A549 (cell line): ENCODE results near the gene EXT2. TPM values are rescaled to one million over a fixed set of nuclear protein-coding genes. Genes with fewer than 3 reads are reported as not detected.

ENCODE experiments used
- ATAC-seq, 2 experiments: fragments of 200-7000 bp in 1 of 2; fragments of >200 bp in 1 of 2; cut with Nextera tagmentation in 1 of 2; cut with Tn5 transposase in 1 of 2; 3 replicates each; pipeline versions ENCODE4 v1.8.0 to v1.9.1; 2018 to 2020; ENCODE audit warnings: mild to moderate bottlenecking in 1 of 2, moderate library complexity in 1 of 2
- CTCF ChIA-PET: fragments of 300-600 bp; sonication (Branson Sonifier 250); formaldehyde crosslinking; extraction: SDS; loops from one replicate; lab custom pipeline; 2021; ENCODE audit warnings: antibody characterized with exemption, inconsistent platforms; lab: Yijun Ruan, JAX
- POLR2A ChIA-PET: fragments of 350-600 bp; formaldehyde crosslinking; extraction: SDS; loops from one replicate; lab custom pipeline; 2021; ENCODE audit warnings: antibody characterized with exemption, inconsistent platforms; lab: Yijun Ruan, JAX
- DNase-seq, 2 experiments: peaks; one replicate each; pipeline versions ENCODE4 v3.0.0 to v3.0.0-alpha.2; 2011 to 2016; ENCODE audit warnings: low read depth in 1 of 2, low spot score in 1 of 2
- FAIRE-seq: peaks from 2 replicates; lab custom pipeline; 2011; peaks lifted over from hg19 to GRCh38; lab: Jason Lieb, UNC
- H3K27ac ChIP-seq, 2 experiments: fragments of >200 bp; sonication (Bioruptor Twin); formaldehyde crosslinking; 3 replicates each; pipeline ENCODE4 v1.5.1; 2016 to 2017
- H3K4me1 ChIP-seq: fragments of >200 bp; sonication (Bioruptor Twin); formaldehyde crosslinking; 3 replicates; pipeline ENCODE4 v1.6.1; 2016
- H3K4me2 ChIP-seq: fragments of >200 bp; sonication (Bioruptor Twin); formaldehyde crosslinking; 3 replicates; pipeline ENCODE4 v1.6.1; 2016
- H3K4me3 ChIP-seq: fragments of >200 bp; sonication (Bioruptor Twin); formaldehyde crosslinking; 3 replicates; pipeline ENCODE4 v1.5.1; 2016
- H3K9me3 ChIP-seq: fragments of >200 bp; sonication (Bioruptor Twin); formaldehyde crosslinking; 3 replicates; pipeline ENCODE4 v1.6.1; 2016
- ATOH8 ChIP-seq: fragments of 250-450 bp; sonication (Bioruptor Pico); IDR thresholded peaks from 2 replicates; pipeline ENCODE4 v1.5.0; 2020; ENCODE audit warnings: low read depth, mild to moderate bottlenecking, moderate library complexity
- BCL3 ChIP-seq: fragments of >200 bp; sonication (Bioruptor Twin); formaldehyde crosslinking; IDR thresholded peaks from 3 replicates; pipeline ENCODE4 v1.6.1; 2016
- CEBPB ChIP-seq, 2 experiments: fragments of >200 bp in 1 of 2; sonication (Bioruptor Twin) in 1 of 2; formaldehyde crosslinking in 1 of 2; IDR thresholded peaks; 2 replicates each; pipeline ENCODE4 v1.6.1; 2012 to 2016
- CHD2 ChIP-seq: fragments of 150-350 bp; IDR thresholded peaks from 2 replicates; pipeline ENCODE4 v1.6.1; 2014; ENCODE audit warnings: low read length; ENCODE audit not compliant: partially characterized antibody
- CHD4 ChIP-seq: fragments of 200-600 bp; sonication (generic); IDR thresholded peaks from 2 replicates; pipeline ENCODE4 v1.6.1; 2016; ENCODE audit warnings: antibody characterized with exemption, mild to moderate bottlenecking, borderline replicate concordance
- E2F6 ChIP-seq: IDR thresholded peaks from 2 replicates; pipeline ENCODE4 v1.6.1; 2012; ENCODE audit warnings: low read depth, borderline replicate concordance
- EP300 ChIP-seq, 2 experiments: fragments of >200 bp; sonication (Bioruptor Twin); formaldehyde crosslinking; IDR thresholded peaks; 2 replicates in 1 of 2; 3 replicates in 1 of 2; pipeline ENCODE4 v1.6.1; 2016 to 2017
- ESRRA ChIP-seq: fragments of 150-350 bp; IDR thresholded peaks from 2 replicates; pipeline ENCODE4 v1.6.1; 2014; ENCODE audit warnings: mild to moderate bottlenecking, low read length, borderline replicate concordance
- HOXB13 ChIP-seq: fragments of 250-450 bp; sonication (Bioruptor Pico); IDR thresholded peaks from 2 replicates; pipeline ENCODE4 v1.5.0; 2020; ENCODE audit warnings: low read depth, mild to moderate bottlenecking, moderate library complexity
- JUNB ChIP-seq: fragments of >200 bp; sonication (Bioruptor Twin); formaldehyde crosslinking; IDR thresholded peaks from 2 replicates; pipeline ENCODE4 v1.6.1; 2016
- MAZ ChIP-seq: fragments of 150-350 bp; IDR thresholded peaks from 2 replicates; pipeline ENCODE4 v1.6.1; 2014; ENCODE audit warnings: antibody characterized with exemption, low read depth, low read length, borderline replicate concordance
- NFE2L2 ChIP-seq: fragments of 150-350 bp; conservative IDR thresholded peaks from 2 replicates; pipeline ENCODE4 v1.6.1; 2014; ENCODE audit warnings: low read length
- PHF8 ChIP-seq: fragments of 200-600 bp; sonication (generic); IDR thresholded peaks from 2 replicates; pipeline ENCODE4 v1.6.1; 2016; ENCODE audit warnings: low read depth, mild to moderate bottlenecking, antibody characterized with exemption, moderate library complexity, borderline replicate concordance
- POLR2A ChIP-seq: IDR thresholded peaks from 2 replicates; pipeline ENCODE4 v1.6.1; 2012; ENCODE audit warnings: mild to moderate bottlenecking, low read length
- RAD21 ChIP-seq, 2 experiments: fragments of >200 bp in 1 of 2; sonication (Bioruptor Twin) in 1 of 2; formaldehyde crosslinking in 1 of 2; IDR thresholded peaks in 1 of 2; conservative IDR thresholded peaks in 1 of 2; 2 replicates in 1 of 2; 3 replicates in 1 of 2; pipeline ENCODE4 v1.6.1; 2012 to 2018; ENCODE audit warnings: inconsistent platforms in 1 of 2
- RARB ChIP-seq: fragments of 250-450 bp; sonication (Bioruptor Pico); IDR thresholded peaks from 2 replicates; pipeline ENCODE4 v1.8.0; 2021; ENCODE audit warnings: mild to moderate bottlenecking, moderate library complexity
- RCOR1 ChIP-seq: fragments of 150-350 bp; IDR thresholded peaks from 2 replicates; pipeline ENCODE4 v1.6.1; 2014; ENCODE audit warnings: antibody characterized with exemption, low read length, low read depth
- RFX5 ChIP-seq: fragments of 450-650 bp; IDR thresholded peaks from 2 replicates; pipeline ENCODE4 v1.7.1; 2014; ENCODE audit warnings: antibody characterized with exemption, mild to moderate bottlenecking, moderate library complexity
- ZNF302 ChIP-seq: fragments of 250-450 bp; sonication (Bioruptor Pico); IDR thresholded peaks from 2 replicates; pipeline ENCODE4 v1.9.0; 2021; ENCODE audit warnings: inconsistent platforms, mild to moderate bottlenecking, moderate library complexity
- WGBS: methylation state at CpG from one replicate; pipeline ENCODE4 v1.1.6; 2017; ENCODE audit errors: missing lambda C conversion rate; 5-methylcytosine and 5-hydroxymethylcytosine counted together
- polyA plus RNA-seq, 4 experiments: library from polyadenylated mRNA; depleted of rRNA in 3 of 4; stranded (reverse); fragments of >200 nt; fragmentation: RNase III in 1 of 4; extraction: RNeasy Plus Mini Kit Qiagen cat#74134 plus additional on column Dnase treatment in 1 of 4; gene quantifications; 2 replicates in 3 of 4; 3 replicates in 1 of 4; pipeline ENCODE4 v1.2.3, GENCODE V29; 2011 to 2017
- TF ChIP-seq, protein P1 (sequence below): fragments of 450-650 bp; IDR thresholded peaks from 2 replicates; pipeline ENCODE4 v1.6.1; 2014; ENCODE audit warnings: antibody characterized with exemption

Gene EXT2
- polyA plus RNA-seq, 2 of the 4 experiments (the other 2 are of a cell fraction) = 56.5 to 77.3 TPM

DNA sequence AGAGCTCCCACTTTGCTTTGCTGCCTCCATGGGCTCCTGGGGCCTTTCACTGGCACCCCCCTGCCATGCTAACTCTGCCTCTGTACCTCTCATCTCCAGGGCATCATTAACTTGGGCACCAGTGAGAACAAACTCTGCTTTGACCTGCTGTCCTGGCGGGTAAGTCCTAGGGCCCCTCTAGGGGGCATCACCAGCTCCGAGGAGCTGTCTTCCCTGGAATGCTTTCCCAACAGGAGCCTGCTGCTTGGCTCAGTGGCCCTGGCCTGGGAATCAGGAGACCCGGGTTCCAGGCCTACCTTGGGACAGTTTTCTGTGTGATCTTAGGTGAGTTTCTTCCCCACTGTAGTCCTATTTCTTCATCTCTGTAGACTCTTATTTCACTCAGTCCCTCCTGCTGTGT, 24.3 kb upstream of the EXT2 start:
- peaks cover 7% of the 10 kb centered on the region; the same call in 1 of the 3 replicates for H3K4me1 ChIP-seq
- ATAC-seq (no peak), FAIRE-seq (no peak), DNase-seq (no peak)
- H3K9me3 ChIP-seq = no peaks in the 10 kb centered on the region
- no peak overlapping the region for H3K4me2 ChIP-seq
- WGBS = 44% methylated on average over 2 of the region's 3 CpGs
- CTCF ChIA-PET = interaction anchor here (0.7 to 2.6 kb wide), 4 partner anchors 8 to 123 kb away, joined by 3 to 11 read pairs (median 4); partner anchors contain the start of gene EXT2
- TF ChIP-seq POLR2A (no peak), PHF8 (no peak), ESRRA (no peak), JUNB (no peak), NFE2L2 (no peak), RARB (CRISPR knock-in tag) (no peak), MAZ (no peak), ZNF302 (CRISPR knock-in tag) (no peak), BCL3 (no peak), ATOH8 (CRISPR knock-in tag) (no peak), EP300 (IDR thresholded peaks at IDR 0.05) (no peak), E2F6 (no peak), HOXB13 (CRISPR knock-in tag) (no peak), CHD2 (no peak), RCOR1 (no peak)
- TF ChIP-seq, protein P1, sequence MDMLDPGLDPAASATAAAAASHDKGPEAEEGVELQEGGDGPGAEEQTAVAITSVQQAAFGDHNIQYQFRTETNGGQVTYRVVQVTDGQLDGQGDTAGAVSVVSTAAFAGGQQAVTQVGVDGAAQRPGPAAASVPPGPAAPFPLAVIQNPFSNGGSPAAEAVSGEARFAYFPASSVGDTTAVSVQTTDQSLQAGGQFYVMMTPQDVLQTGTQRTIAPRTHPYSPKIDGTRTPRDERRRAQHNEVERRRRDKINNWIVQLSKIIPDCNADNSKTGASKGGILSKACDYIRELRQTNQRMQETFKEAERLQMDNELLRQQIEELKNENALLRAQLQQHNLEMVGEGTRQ = no peak
- no peak overlapping the region for H3K4me3 ChIP-seq
- no peak overlapping the region for H3K27ac ChIP-seq
- POLR2A ChIA-PET = no interaction called here

DNA sequence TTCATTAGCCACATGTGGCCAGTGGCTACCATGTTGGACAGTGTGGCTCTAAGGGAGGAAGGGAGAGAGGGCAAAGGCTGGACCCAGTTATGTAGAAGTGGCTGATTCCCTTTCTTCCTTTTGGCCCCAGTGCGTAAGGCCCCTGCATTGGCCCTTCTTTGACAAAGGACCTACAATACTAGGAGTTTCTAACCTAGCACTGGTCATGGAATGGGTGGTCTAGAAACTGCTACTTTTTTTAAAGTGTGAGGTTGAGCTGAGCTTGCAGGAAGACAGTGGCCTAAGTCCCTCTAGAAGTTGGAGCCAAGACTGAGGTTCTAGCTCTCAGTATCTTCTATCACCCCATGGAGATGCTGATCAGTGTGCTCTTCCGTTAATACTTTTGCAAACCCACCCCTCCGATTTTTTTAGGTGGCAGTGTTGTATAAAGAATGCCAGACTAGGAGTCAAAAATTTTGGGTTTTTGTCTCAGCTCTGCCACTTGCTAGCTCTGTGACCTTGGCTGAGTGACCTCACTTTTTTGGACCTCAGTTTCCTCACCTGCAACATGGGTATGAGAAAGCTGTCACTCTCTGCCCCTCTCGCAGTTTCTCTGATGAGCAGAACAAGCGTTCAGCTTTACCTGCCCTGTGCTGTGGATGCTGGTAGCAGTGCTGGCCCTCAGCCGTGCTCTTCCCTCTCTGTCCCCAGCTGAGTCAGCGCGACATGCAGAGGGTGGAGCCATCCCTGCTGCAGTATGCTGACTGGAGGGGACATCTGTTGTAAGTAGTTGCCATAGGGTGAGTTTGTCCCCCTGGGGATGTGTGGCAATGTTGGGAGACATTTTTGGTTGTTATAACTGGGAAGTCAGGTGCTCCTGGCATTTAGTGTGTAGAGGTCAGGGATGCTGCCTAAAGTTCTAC, 22.5 kb upstream of the EXT2 start:
- CTCF ChIA-PET = interaction anchor here (0.6 to 1.9 kb wide), 7 partner anchors 8 to 495 kb away, joined by 3 to 5 read pairs (median 3); no protein-coding TSS in a partner anchor
- FAIRE-seq (no peak), DNase-seq (no peak), ATAC-seq (no peak)
- Histone ChIP-seq H3K4me3 (no peak overlapping the region), H3K9me3 (no peaks in the 10 kb centered on the region), H3K4me1 (no peaks in the 10 kb centered on the region), H3K4me2 (no peak overlapping the region), H3K27ac (no peak overlapping the region)
- POLR2A ChIA-PET = no interaction called here
- 88% methylated on average over 8 of the region's 8 CpGs for WGBS
- TF ChIP-seq NFE2L2 (no peak), CHD4 (no peak), ATOH8 (CRISPR knock-in tag) (no peak), RAD21 (conservative IDR thresholded peaks at IDR 0.05 in 1 of 2, IDR thresholded peaks at IDR 0.05 in 1 of 2) (no peak), CEBPB (IDR thresholded peaks at IDR 0.05) (no peak), RFX5 (0 out of 2 replicates have a peak, but pooled peaks have one; percentile 25)
